ENCODE results near the gene UBE2E2.
A peak's percentile ranks its signal among the peaks of the same experiment; 100 is the strongest.

UBE2E2 gene

DNA sequence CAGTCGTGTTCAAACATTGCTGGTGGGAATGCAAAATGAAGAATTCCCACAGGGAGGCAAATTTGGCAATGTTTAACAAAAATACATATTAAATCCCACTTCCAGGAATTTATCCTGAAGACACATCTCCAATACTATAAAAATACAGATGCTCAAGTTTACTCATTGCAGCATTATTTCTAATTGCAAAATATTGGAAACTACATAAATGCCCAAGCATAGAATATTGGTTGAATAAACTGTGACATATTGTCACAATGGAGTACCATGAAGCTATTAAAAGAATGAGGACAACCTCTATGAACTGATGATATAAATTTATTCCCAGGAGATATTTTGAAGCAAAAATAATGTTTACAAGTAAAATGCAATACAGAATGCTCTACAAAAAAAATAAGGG lies 49.7 kb upstream of the UBE2E2 start:
- ChIA-PET POLR2A (interaction anchor here (0.8 kb wide), 1 partner anchor 12 kb away, joined by 4 read pairs; no protein-coding TSS in a partner anchor), CTCF (no interaction called here)
- Histone ChIP-seq H3K27ac (ENCODE audit: extremely low read depth, low read depth, low read length) (no peak overlapping the region), H3K4me1 (ENCODE audit: control insufficient read depth, insufficient read depth, low read length) (no peaks in the 10 kb centered on the region), H3K36me3 (ENCODE audit: control insufficient read depth in 2 of 2, insufficient read depth in 1 of 2, low read length in 2 of 2) (no peaks in the 10 kb centered on the region), H3K4me3 (ENCODE audit: low read depth, low read length) (no peak overlapping the region), H3K9me3 (ENCODE audit: control insufficient read depth, insufficient read depth, low read depth, low read length) (no peaks in the 10 kb centered on the region)
- TF ChIP-seq ZNF366 (tag by site-specific recombination; conservative IDR thresholded peaks at IDR 0.05) (no peak), ZNF677 (tag by site-specific recombination; IDR thresholded peaks at IDR 0.05) (no peak), ZNF670 (tag by site-specific recombination; IDR thresholded peaks at IDR 0.05; ENCODE audit: low read depth) (no peak), ZNF529 (tag by site-specific recombination; IDR thresholded peaks at IDR 0.05; ENCODE audit: insufficient replicate concordance) (no peak), ZNF610 (tag by site-specific recombination; IDR thresholded peaks at IDR 0.05; ENCODE audit: borderline replicate concordance) (no peak)
- TF ChIP-seq, protein P1, sequence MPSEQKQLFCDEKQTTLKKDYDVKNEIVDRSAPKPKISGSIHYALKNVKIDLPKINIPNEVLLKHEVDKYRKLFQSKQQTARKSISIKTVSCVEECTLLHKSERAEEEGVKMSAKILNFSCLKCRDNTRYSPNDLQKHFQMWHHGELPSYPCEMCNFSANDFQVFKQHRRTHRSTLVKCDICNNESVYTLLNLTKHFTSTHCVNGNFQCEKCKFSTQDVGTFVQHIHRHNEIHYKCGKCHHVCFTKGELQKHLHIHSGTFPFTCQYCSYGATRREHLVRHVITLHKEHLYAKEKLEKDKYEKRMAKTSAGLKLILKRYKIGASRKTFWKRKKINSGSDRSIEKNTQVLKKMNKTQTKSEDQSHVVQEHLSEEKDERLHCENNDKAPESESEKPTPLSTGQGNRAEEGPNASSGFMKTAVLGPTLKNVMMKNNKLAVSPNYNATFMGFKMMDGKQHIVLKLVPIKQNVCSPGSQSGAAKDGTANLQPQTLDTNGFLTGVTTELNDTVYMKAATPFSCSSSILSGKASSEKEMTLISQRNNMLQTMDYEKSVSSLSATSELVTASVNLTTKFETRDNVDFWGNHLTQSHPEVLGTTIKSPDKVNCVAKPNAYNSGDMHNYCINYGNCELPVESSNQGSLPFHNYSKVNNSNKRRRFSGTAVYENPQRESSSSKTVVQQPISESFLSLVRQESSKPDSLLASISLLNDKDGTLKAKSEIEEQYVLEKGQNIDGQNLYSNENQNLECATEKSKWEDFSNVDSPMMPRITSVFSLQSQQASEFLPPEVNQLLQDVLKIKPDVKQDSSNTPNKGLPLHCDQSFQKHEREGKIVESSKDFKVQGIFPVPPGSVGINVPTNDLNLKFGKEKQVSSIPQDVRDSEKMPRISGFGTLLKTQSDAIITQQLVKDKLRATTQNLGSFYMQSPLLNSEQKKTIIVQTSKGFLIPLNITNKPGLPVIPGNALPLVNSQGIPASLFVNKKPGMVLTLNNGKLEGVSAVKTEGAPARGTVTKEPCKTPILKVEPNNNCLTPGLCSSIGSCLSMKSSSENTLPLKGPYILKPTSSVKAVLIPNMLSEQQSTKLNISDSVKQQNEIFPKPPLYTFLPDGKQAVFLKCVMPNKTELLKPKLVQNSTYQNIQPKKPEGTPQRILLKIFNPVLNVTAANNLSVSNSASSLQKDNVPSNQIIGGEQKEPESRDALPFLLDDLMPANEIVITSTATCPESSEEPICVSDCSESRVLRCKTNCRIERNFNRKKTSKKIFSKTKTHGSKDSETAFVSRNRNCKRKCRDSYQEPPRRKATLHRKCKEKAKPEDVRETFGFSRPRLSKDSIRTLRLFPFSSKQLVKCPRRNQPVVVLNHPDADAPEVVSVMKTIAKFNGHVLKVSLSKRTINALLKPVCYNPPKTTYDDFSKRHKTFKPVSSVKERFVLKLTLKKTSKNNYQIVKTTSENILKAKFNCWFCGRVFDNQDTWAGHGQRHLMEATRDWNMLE (tag by site-specific recombination; conservative IDR thresholded peaks at IDR 0.05; ENCODE audit: low read depth) = no peak

DNA sequence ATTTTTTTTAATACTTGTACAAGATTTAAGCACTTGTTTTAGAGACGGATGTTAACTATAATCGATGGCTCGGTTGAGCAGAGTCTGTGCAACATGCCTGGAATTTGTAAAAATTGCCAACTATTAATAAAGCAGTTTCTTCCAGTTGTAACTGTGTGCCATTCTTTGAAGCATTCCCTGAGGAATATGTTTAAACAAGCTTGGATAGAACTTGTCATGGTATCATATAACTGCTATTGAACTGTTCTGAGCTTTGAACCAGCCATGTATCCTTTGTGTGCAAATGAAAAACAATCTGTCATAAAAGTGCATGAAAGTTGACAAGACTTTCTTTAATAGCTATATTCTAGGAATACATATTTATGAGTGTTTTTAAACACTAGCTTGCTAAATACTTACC lies 45.8 kb upstream of the UBE2E2 start:
- H3K27ac ChIP-seq (ENCODE audit: extremely low read depth, low read depth, low read length) = no peak overlapping the region
- TF ChIP-seq ZNF639 (tag by site-specific recombination; IDR thresholded peaks at IDR 0.05) = no peak
- TF ChIP-seq, protein P2, sequence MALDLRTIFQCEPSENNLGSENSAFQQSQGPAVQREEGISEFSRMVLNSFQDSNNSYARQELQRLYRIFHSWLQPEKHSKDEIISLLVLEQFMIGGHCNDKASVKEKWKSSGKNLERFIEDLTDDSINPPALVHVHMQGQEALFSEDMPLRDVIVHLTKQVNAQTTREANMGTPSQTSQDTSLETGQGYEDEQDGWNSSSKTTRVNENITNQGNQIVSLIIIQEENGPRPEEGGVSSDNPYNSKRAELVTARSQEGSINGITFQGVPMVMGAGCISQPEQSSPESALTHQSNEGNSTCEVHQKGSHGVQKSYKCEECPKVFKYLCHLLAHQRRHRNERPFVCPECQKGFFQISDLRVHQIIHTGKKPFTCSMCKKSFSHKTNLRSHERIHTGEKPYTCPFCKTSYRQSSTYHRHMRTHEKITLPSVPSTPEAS (tag by site-specific recombination; IDR thresholded peaks at IDR 0.05) = no peak
- TF ChIP-seq ZNF146 (tag by site-specific recombination; IDR thresholded peaks at IDR 0.05) = no peak
- TF ChIP-seq ZNF391 (tag by site-specific recombination; IDR thresholded peaks at IDR 0.05; ENCODE audit: borderline replicate concordance, low read depth) = no peak
- ChIA-PET CTCF (no interaction called here), POLR2A (no interaction called here)
- no peak overlapping the region for H3K4me3 ChIP-seq (ENCODE audit: low read depth, low read length)
- H3K4me1 ChIP-seq (ENCODE audit: control insufficient read depth, insufficient read depth, low read length) = no peaks in the 10 kb centered on the region; the same call in 1 of the 2 replicates
- H3K36me3 ChIP-seq (ENCODE audit: control insufficient read depth in 2 of 2, insufficient read depth in 1 of 2, low read length in 2 of 2) = no peaks in the 10 kb centered on the region
- H3K9me3 ChIP-seq (ENCODE audit: control insufficient read depth, insufficient read depth, low read depth, low read length) = no peaks in the 10 kb centered on the region

DNA sequence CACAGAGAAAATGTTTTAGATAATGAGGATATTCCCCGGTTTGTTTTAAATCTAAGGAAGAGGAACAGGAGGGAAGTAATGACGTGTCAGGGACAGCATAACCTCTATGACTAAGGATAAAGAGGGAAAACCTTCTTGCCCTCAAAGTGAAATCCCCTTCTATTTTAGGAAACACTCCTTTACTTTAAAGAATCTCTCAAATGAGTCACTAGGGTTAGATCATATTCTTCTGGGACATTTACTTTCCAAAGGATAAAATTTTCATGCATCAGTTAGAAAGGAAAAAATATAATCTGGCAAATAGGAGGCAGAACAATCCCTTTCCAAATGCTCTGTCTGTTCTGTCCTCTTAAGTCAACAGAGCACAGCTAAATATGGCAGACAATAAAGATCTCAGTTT lies 43.2 kb upstream of the UBE2E2 start:
- Histone ChIP-seq H3K4me3 (ENCODE audit: low read depth, low read length) (no peak overlapping the region), H3K36me3 (ENCODE audit: control insufficient read depth in 2 of 2, insufficient read depth in 1 of 2, low read length in 2 of 2) (no peaks in the 10 kb centered on the region), H3K27ac (ENCODE audit: extremely low read depth, low read depth, low read length) (no peak overlapping the region), H3K9me3 (ENCODE audit: control insufficient read depth, insufficient read depth, low read depth, low read length) (no peaks in the 10 kb centered on the region), H3K4me1 (ENCODE audit: control insufficient read depth, insufficient read depth, low read length) (no peaks in the 10 kb centered on the region; the same call in 1 of the 2 replicates)
- POLR2A ChIA-PET = no interaction called here
- CTCF ChIA-PET = no interaction called here
- peak; percentile 43; the same call in 1 of the 2 replicates for TF ChIP-seq ZNF184 (tag by site-specific recombination; IDR thresholded peaks at IDR 0.05)
- TF ChIP-seq ZNF362 (tag by site-specific recombination; IDR thresholded peaks at IDR 0.05) = 0 out of 2 replicates have a peak, but pooled peaks have one; percentile 21
- TF ChIP-seq ZNF629 (tag by site-specific recombination; IDR thresholded peaks at IDR 0.05) = 0 out of 2 replicates have a peak, but pooled peaks have one; percentile 18
- TF ChIP-seq PRDM6 (tag by site-specific recombination; IDR thresholded peaks at IDR 0.05) = peak; percentile 38; the same call in 1 of the 2 replicates
- no peak for TF ChIP-seq ZNF19 (tag by site-specific recombination; IDR thresholded peaks at IDR 0.05; ENCODE audit: low read depth)

All from HEK293 (cell line).